CMK (cell line): ENCODE measurements around the gene STH.

Experiments used
- DNase-seq: peaks from one replicate; pipeline ENCODE4 v3.0.0-alpha.2; 2010; ENCODE audit warnings: low read depth

STH gene

DNA sequence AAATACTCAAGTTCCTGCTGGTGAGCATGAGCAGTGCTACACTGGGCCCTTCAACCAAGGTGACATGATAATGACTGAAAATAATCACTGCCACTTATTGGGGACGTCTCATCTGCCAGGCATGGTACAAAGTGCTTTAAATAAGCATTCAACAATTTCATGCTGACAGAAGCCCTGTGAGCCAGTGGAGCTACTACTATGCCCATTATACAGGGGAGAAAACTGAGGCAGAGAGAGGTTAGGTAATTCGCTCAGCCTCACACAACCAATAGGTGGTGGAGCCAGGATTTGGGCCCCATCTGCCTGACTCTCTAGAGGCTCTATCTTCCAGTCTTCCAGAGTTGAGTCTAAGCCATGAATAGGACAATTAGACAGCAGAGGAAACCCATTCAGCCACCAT is 30.3 kb upstream of the STH start:
- DNase-seq = no peak

DNA sequence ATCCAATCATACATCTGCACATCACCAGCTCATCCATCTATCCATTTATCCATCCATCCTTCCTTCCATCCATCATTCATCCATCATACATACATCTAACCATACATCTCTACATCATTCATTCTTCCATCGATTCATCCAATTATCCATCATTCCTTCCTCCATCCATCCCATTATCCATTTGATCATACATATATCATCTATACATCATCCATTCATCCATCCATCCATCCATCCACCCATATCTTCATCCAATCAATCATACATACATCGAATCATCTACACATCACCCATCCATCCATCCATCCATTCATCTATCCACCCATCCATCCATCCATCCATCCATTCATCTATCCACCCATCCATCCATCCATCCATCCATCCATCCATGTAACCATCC is 29.3 kb upstream of the STH start:
- DNase-seq = no peak

DNA sequence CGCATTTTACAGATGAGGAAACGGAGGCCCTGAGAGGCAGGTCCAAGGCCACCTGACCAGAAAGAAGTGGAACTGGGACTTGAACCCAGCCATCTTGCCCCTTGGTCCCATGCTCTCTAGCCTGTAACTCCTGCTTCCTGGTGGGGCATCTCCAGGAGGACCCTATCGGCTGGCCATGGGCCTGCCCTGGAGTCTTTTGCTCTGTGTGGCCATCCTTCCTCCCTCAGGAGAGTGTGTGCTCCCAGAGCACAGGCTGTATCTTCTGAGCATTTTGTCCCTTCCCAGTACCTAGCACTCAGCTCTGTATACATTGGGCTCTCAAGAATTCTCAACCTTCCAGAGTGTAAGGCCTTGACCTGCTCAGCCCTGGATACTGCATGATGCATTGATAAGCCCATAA is 28.4 kb upstream of the STH start:
- DNase-seq = no peak

DNA sequence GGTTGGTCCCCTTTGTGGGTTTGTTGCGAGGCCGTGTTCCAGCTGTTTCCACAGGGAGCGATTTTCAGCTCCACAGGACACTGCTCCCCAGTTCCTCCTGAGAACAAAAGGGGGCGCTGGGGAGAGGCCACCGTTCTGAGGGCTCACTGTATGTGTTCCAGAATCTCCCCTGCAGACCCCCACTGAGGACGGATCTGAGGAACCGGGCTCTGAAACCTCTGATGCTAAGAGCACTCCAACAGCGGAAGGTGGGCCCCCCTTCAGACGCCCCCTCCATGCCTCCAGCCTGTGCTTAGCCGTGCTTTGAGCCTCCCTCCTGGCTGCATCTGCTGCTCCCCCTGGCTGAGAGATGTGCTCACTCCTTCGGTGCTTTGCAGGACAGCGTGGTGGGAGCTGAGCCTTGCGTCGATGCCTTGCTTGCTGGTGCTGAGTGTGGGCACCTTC is 27.3 kb upstream of the STH start:
- no peak for DNase-seq

DNA sequence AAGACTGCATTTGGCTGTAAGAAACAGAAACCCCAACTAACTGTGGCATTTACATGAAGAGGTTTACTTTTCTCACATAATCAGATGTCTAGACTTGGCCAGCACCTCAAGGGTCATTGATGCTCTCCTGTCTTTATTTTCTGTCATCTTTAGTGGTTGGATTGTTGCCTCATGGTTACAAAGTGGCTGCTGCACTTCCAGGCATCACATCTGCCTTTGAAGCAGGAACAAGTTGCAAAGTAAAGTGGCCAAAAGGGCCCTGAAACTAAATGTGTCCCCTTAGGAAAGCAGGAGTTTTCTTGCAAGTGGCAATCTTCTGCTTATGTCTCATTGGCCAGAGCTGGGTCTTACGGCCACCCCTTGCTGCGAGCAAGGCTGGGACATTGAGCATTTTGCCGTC is 26.5 kb upstream of the STH start:
- no peak for DNase-seq

GRCh38 chr17:45973099-45973780 is 25.8 kb upstream of the STH start:
- no peak for DNase-seq

- no peak for DNase-seq
Observed at GRCh38 chr17:45973946-45974859, 24.8 kb upstream of the STH start.

DNA sequence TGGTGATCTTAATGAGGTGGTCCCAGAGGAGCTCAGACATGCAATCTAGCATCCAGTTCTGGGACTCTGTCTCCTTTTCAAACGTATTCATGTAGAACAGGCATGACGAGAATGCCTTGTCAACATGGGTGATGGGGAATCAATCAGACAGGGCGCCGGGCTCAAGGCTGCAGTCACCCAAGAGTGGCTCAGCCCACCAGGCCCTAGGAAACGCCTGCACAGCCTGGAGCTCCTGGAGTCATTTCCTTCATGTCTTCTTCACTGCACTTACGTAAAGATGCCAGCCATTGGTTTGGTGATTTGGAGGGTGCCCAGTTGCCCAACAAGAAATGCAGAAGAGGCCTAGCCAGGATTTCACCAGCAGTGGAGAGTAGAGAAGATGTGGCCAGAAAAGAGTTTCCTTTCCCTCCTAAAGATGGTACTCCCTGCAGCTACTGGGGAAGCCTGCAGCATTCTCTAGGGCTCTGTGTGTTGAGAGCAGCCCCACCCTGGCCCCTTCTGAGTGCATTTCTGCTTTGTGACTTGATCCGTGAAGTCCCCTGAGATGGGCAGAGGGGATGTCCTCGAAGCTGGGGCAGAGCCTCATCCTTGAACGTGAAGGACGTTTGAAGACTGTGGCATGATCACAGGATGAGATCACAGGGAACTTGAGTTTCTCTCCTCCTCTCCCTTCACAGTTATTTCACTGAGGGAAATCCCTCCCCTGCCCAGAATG is 24.0 kb upstream of the STH start:
- DNase-seq = no peak

DNA sequence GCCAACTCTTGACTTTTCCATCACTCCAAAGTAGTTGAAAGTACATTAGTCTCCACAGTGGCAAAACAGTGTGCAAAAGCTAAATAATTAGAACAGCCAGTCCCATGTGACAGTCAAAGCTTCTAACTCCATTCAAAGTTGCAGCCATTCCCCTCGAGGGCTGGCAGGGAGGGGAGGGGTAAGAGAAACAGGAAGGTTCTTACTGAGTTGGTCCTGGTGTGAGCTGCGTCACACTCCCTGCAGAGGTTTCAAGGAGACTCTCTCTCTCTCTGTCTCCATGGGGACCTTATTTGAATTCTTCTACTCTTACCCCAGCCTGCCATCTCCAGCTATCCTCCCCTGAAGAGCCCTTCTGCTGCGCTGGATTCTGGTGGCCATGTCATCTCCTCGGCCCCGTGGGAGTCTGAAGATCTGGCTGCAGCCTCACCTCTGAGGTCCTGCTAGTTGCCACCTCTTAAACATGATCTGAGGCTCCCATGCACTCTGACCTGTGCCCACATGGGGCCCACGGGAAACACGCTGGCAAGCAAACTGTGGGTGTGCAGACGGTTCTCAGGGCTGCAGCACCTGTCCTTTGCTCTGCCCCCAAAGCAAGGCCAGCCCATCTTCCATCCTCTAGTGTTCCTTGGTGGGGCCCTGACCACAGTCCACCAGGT is 23.3 kb upstream of the STH start:
- DNase-seq = no peak

DNA sequence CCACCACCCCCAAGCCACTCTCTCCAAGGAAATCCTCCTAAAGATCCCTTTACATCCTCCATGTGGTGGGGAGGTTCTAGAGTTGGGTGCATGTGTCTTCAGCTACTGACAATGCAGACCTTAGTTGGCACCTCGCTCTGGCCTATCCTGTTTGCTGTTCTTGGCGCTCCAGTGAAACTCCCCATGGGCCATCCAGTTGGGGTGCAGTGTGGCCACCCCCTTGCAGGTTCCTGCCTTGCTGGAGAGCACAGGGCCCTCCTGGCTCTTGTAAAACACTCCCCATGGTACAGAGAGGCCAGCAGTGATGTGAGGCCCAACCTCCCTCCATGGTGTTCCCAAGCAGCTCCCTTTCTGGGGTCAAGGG is 22.7 kb upstream of the STH start:
- DNase-seq = no peak

GRCh38 chr17:45976755-45977505 is 22.1 kb upstream of the STH start:
- DNase-seq = no peak

GRCh38 chr17:45977506-45977824 is 21.6 kb upstream of the STH start:
- no peak for DNase-seq

GRCh38 chr17:45977976-45978626 is 20.9 kb upstream of the STH start:
- DNase-seq = no peak

- DNase-seq = no peak
Observed at GRCh38 chr17:45979137-45979536, 19.9 kb upstream of the STH start.

DNA sequence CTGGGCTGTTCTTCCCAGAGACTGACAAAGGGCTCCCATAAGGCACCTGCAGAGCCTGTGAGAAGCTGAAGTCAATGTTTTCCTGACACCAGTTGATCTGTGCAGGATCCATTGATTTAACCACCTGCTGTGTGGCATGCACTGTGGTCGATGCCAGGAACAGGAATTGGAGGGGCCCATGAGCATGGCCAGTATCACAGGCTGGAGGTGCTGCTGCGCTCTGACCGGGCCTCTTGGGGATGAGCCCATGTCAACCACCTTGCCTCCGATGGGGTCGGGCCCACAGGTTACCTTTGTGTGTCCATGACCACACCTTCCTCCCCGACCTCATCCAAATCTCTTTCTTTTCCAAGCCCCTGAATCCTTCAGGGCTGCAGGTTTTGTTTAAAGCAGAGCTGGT is 18.2 kb upstream of the STH start:
- DNase-seq = no peak

DNA sequence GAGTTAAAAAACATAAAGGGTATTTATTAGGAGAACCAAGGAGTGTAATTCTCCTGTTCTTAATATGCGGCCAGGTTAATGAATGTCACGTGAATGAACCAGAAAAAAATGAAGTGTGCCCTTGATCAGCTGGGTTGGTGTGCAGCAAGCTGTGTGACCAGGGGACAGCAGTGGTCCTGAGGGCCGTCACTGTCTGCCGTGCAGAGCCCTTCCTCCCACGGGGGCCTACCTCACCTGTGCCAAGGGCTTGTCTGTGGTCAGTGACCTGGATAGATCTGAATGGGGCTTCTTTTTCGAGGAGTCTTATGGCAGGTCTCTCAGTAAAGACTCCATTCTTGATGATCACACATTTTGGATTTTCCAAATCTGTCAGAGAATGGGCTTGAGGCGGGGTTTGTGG is 17.7 kb upstream of the STH start:
- DNase-seq = no peak

- no peak for DNase-seq
Observed at GRCh38 chr17:45982791-45983613, 16.0 kb upstream of the STH start.

DNA sequence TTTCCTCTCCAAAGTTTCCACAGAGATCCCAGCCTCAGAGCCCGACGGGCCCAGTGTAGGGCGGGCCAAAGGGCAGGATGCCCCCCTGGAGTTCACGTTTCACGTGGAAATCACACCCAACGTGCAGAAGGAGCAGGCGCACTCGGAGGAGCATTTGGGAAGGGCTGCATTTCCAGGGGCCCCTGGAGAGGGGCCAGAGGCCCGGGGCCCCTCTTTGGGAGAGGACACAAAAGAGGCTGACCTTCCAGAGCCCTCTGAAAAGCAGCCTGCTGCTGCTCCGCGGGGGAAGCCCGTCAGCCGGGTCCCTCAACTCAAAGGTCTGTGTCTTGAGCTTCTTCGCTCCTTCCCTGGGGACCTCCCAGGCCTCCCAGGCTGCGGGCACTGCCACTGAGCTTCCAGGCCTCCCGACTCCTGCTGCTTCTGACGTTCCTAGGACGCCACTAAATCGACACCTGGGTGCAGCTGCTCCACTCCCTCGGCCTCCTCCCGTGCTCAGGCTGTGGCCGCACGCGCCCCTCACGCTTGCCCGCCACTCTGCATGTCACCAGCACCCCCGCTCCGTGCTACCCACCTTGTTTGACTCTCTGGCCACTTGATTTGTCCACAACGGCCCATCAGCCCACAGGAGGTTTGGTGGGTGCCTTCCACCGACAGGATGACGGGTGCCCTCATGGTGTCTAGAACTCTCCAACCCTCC is 15.3 kb upstream of the STH start:
- DNase-seq = no peak

DNA sequence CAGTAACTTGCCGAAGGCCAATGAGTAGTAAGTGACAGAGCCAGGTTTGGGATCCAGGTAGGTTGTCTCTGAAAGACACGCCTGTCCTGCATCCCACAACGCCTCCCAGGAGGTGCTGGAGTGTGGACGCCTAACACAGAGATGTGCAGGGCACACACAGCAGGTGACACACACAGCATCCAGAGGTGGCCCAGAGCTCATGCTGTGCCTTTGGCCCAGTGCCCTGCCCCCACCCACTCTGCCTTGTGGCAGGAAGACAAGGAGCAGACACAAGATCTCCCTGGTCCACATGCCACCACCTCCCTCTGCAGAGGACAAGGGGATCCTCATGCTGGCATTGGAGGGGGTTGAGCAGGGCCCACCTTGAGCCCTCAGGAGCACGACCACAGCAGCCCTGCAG is 14.7 kb upstream of the STH start:
- DNase-seq = no peak

DNA sequence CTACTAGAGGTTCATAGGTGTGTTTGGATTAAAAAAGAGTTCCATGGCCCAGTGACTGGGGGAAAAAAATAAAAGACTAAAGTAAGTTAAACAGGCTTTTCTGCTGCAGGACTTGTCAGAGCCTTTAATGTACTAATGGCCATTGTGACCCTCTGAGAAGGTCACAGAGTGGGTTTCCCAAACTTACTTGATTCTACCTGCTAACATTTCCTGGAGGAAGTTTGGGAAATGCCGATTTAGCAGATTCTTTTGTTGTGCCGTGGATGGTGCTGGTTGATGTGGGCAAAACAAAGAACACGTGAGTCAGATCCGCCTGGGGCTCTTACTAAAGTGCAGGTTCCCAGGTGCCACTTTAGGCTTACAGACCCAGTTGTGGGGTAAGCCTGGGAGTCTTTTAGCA is 13.6 kb upstream of the STH start:
- no peak for DNase-seq
